SK-N-SH (cell line): Measurements from ENCODE around the gene SLC19A3.

ENCODE experiments used
- EZH2phosphoT487 ChIP-seq: fragments of 200-600 bp; sonication (generic); IDR thresholded peaks from 2 replicates; pipeline ENCODE4 v1.6.1; 2017; ENCODE audit warnings: low read depth, mixed run types, mild to moderate bottlenecking, antibody characterized with exemption, moderate library complexity, borderline replicate concordance
- FOXJ3 ChIP-seq: sonication (generic); formaldehyde crosslinking; IDR thresholded peaks from 2 replicates; pipeline ENCODE4 v1.5.1; 2020; ENCODE audit warnings: mild to moderate bottlenecking, missing genetic modification reagents
- MAX ChIP-seq: IDR thresholded peaks from 2 replicates; pipeline ENCODE4 v1.4.0; 2012; ENCODE audit warnings: low read depth
- POLR2AphosphoS5 ChIP-seq: IDR thresholded peaks from 2 replicates; pipeline ENCODE4 v1.6.1; 2012; ENCODE audit warnings: low read depth, low read length
- RCOR1 ChIP-seq: fragments of 150-350 bp; IDR thresholded peaks from 2 replicates; pipeline ENCODE4 v1.6.1; 2017; ENCODE audit warnings: antibody characterized with exemption, low read length
- RFX5 ChIP-seq: IDR thresholded peaks from 2 replicates; pipeline ENCODE4 v1.6.1; 2012; ENCODE audit warnings: mild to moderate bottlenecking, improper control_type of control experiment, low read length
- TF ChIP-seq, protein P1 (sequence below): fragments of 200-600 bp; sonication (generic); IDR thresholded peaks from 2 replicates; pipeline ENCODE4 v1.6.1; 2017; ENCODE audit warnings: antibody characterized with exemption, mild to moderate bottlenecking, moderate library complexity

DNA sequence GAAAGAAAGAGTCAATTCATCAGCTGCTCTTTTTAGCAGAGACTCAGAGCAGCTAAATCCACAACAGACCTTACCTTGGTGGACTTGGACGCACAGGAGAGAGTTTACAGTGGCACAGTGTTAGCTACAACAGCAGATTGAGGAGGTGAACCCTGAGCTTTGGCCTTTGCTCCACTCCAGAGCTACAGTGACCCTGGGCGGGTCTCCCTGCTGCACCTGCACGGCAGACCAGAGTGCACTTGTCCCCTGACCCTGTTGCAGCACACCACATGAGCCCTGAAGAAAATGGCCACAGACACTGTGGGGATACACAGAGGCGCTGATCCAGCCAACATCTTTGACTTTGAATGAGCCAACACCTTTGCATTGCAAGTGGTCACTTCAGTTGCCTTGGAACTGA is 11.0 kb downstream of the SLC19A3 start:
- TF ChIP-seq, protein P1, sequence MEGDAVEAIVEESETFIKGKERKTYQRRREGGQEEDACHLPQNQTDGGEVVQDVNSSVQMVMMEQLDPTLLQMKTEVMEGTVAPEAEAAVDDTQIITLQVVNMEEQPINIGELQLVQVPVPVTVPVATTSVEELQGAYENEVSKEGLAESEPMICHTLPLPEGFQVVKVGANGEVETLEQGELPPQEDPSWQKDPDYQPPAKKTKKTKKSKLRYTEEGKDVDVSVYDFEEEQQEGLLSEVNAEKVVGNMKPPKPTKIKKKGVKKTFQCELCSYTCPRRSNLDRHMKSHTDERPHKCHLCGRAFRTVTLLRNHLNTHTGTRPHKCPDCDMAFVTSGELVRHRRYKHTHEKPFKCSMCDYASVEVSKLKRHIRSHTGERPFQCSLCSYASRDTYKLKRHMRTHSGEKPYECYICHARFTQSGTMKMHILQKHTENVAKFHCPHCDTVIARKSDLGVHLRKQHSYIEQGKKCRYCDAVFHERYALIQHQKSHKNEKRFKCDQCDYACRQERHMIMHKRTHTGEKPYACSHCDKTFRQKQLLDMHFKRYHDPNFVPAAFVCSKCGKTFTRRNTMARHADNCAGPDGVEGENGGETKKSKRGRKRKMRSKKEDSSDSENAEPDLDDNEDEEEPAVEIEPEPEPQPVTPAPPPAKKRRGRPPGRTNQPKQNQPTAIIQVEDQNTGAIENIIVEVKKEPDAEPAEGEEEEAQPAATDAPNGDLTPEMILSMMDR = no peak
- no peak for TF ChIP-seq POLR2AphosphoS5
- TF ChIP-seq MAX = no peak
- no peak for TF ChIP-seq EZH2phosphoT487
- no peak for TF ChIP-seq RFX5
- TF ChIP-seq FOXJ3 (CRISPR knock-in tag) = no peak
- no peak for TF ChIP-seq RCOR1
